Smooth muscle cell (in vitro differentiated cells): ENCODE results near the gene A4GNT. TPM values are rescaled to one million over a fixed set of nuclear protein-coding genes. Genes with fewer than 3 reads are reported as not detected.
"Not testable (repeated sequence)": the region's sequence is repeated elsewhere in the genome, so short reads cannot be mapped to it uniquely, and the experiment has no call there.

Experiments used
- DNase-seq: peaks from one replicate; lab custom pipeline; 2025; ENCODE audit not compliant: unreplicated experiment; lab: John Stamatoyannopoulos, UW
- H2AFZ ChIP-seq: fragments of 200-600 bp; sonication (generic); 2 replicates; pipeline ENCODE4 v1.6.0; 2016; ENCODE audit warnings: antibody characterized with exemption, low read depth, mild to moderate bottlenecking
- H3F3A ChIP-seq: fragments of 200-600 bp; sonication (generic); 2 replicates; pipeline ENCODE4 v1.6.0; 2017; ENCODE audit warnings: antibody characterized with exemption, low read depth
- H3K27ac ChIP-seq: fragments of 200-600 bp; sonication (generic); 2 replicates; pipeline ENCODE4 v1.5.1; 2016; ENCODE audit warnings: low read depth, mild to moderate bottlenecking
- H3K27me3 ChIP-seq: fragments of 200-600 bp; sonication (generic); 2 replicates; pipeline ENCODE4 v1.6.1; 2016; ENCODE audit warnings: low read depth, mild to moderate bottlenecking
- H3K36me3 ChIP-seq: fragments of 200-600 bp; sonication (generic); 2 replicates; pipeline ENCODE4 v1.5.1; 2016; ENCODE audit warnings: low read depth
- H3K4me1 ChIP-seq: fragments of 200-600 bp; sonication (generic); 2 replicates; pipeline ENCODE4 v1.5.1; 2016; ENCODE audit warnings: low read depth
- H3K4me2 ChIP-seq: fragments of 200-600 bp; sonication (generic); 2 replicates; pipeline ENCODE4 v1.6.0; 2016; ENCODE audit warnings: mild to moderate bottlenecking
- H3K4me3 ChIP-seq: fragments of 200-600 bp; sonication (generic); 2 replicates; pipeline ENCODE4 v1.5.1; 2016; ENCODE audit warnings: mild to moderate bottlenecking
- H3K79me2 ChIP-seq: fragments of 200-600 bp; sonication (generic); 2 replicates; pipeline ENCODE4 v1.6.0; 2016; ENCODE audit warnings: low read depth, mild to moderate bottlenecking
- H3K9ac ChIP-seq: fragments of 200-600 bp; sonication (generic); 2 replicates; pipeline ENCODE4 v1.6.0; 2016; ENCODE audit warnings: low read depth
- H3K9me3 ChIP-seq: fragments of 200-600 bp; sonication (generic); replicated peaks from 2 replicates; pipeline ENCODE4 v1.5.1; 2016; ENCODE audit warnings: low read depth
- H4K20me1 ChIP-seq: fragments of 200-600 bp; sonication (generic); 2 replicates; pipeline ENCODE4 v1.6.0; 2016; ENCODE audit warnings: low read depth
- CTCF ChIP-seq: fragments of 200-600 bp; sonication (generic); IDR thresholded peaks from 2 replicates; pipeline ENCODE4 v1.5.1; 2017; ENCODE audit warnings: borderline replicate concordance, mild to moderate bottlenecking, antibody characterized with exemption; ENCODE audit not compliant: insufficient read depth, poor library complexity, severe bottlenecking
- WGBS: methylation state at CpG from one replicate; pipeline ENCODE4 v1.1.7; 2016; ENCODE audit warnings: low lambda C conversion rate; 5-methylcytosine and 5-hydroxymethylcytosine counted together
- polyA plus RNA-seq: library from polyadenylated mRNA; unstranded; fragments of >200 nt; fragmentation: Nextera tagmentation; extraction: Ambion mirVana; gene quantifications from 2 replicates; pipeline ENCODE4 v1.2.1, GENCODE V29; 2016
- total RNA-seq: library from RNA; depleted of rRNA; stranded (reverse); fragments of >200 nt; gene quantifications from 2 replicates; pipeline ENCODE4 v1.2.3, GENCODE V29; 2014

Gene A4GNT
- total and polyA plus RNA-seq, 2 experiments from 2014 or later = not detected

DNA sequence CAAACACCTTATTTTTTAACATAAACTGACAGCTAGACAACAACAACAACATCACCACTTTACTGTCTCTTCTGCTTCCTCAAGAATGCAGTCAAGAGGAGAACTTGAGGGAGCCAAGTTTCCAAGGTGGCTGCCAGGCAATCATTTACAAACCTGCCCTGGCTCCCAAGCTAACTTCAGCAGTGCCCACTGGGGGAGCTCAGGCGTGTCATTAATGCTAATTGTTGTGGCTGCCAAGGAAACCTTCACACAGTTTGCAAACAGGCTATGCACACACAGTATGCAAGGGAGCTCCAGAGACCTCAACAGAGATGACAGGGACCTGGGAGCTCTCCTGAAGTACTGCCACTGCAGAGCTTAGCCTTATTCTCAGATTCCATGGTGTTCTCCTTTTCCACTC, 18.9 kb downstream of the A4GNT start:
- no peak for TF ChIP-seq CTCF
- Histone ChIP-seq H3F3A (peaks cover 5% of the 10 kb centered on the region), H3K9ac (no peak overlapping the region), H3K4me3 (no peak overlapping the region), H3K79me2 (peaks cover 63% of the 10 kb centered on the region), H2AFZ (no peak overlapping the region), H3K27me3 (no peaks in the 10 kb centered on the region), H3K36me3 (no peaks in the 10 kb centered on the region), H4K20me1 (peaks cover 57% of the 10 kb centered on the region), H3K4me2 (peak overlapping the region; percentile 88), H3K27ac (peak overlapping the region; percentile 92), H3K4me1 (peaks cover 19% of the 10 kb centered on the region), H3K9me3 (no peaks in the 10 kb centered on the region)
- DNase-seq = no peak
- 55% methylated on average over 1 of the region's 1 CpG for WGBS

GRCh38 chr3:138112362-138112761, 19.8 kb downstream of the A4GNT start:
- peaks cover 19% of the 10 kb centered on the region for H3K4me1 ChIP-seq
- H3K27ac ChIP-seq = peak overlapping the region; percentile 57
- peaks cover 5% of the 10 kb centered on the region for H3F3A ChIP-seq
- peak overlapping the region; percentile 33 for H3K4me2 ChIP-seq
- no peaks in the 10 kb centered on the region for H3K27me3 ChIP-seq
- peaks cover 69% of the 10 kb centered on the region for H3K79me2 ChIP-seq
- 51% methylated on average over 8 of the region's 8 CpGs for WGBS
- no peak overlapping the region for H3K9ac ChIP-seq
- TF ChIP-seq CTCF = no peak
- H3K4me3 ChIP-seq = no peak overlapping the region
- DNase-seq = no peak
- H4K20me1 ChIP-seq = peaks cover 66% of the 10 kb centered on the region
- no peaks in the 10 kb centered on the region for H3K9me3 ChIP-seq
- H2AFZ ChIP-seq = no peak overlapping the region
- H3K36me3 ChIP-seq = no peaks in the 10 kb centered on the region

DNA sequence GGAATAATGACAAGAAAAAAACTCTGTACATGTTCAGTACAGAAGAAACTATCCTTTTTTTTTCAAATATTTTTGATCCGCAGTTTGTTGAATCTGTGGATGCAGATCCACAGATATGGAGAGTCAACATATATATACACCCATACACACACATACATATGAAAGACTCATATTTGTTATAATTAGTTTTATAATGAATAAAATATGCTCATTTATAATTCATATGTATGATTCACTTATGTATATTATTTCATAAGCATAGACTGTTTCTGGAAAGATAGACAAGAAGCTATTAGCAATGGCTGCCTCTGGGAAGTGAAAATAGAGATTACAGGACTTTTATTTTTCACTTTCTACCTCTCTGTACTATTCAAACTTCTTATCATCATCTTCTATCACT, 26.6 kb downstream of the A4GNT start:
- no peak for TF ChIP-seq CTCF
- Histone ChIP-seq H3K4me1 (no peaks in the 10 kb centered on the region), H3K27ac (no peak overlapping the region), H3K9me3 (no peaks in the 10 kb centered on the region), H3F3A (no peaks in the 10 kb centered on the region), H3K4me3 (no peak overlapping the region), H3K36me3 (no peaks in the 10 kb centered on the region), H4K20me1 (peaks cover 77% of the 10 kb centered on the region), H3K27me3 (no peaks in the 10 kb centered on the region), H3K4me2 (no peak overlapping the region), H2AFZ (no peak overlapping the region), H3K79me2 (peaks cover 44% of the 10 kb centered on the region), H3K9ac (no peak overlapping the region)
- DNase-seq = no peak
- 100% methylated on average over 1 of the region's 1 CpG for WGBS

- no peak overlapping the region for H2AFZ ChIP-seq
- H3K36me3 ChIP-seq = no peaks in the 10 kb centered on the region
- no peaks in the 10 kb centered on the region for H3K4me1 ChIP-seq
- TF ChIP-seq CTCF = no peak
- no peak for DNase-seq
- H3F3A ChIP-seq = no peaks in the 10 kb centered on the region
- no peak overlapping the region for H3K9ac ChIP-seq
- peaks cover 24% of the 10 kb centered on the region for H3K79me2 ChIP-seq
- no peaks in the 10 kb centered on the region for H3K27me3 ChIP-seq
- no peaks in the 10 kb centered on the region for H3K9me3 ChIP-seq
- 98% methylated on average over 19 of the region's 19 CpGs for WGBS
- no peak overlapping the region for H3K4me3 ChIP-seq
- H3K4me2 ChIP-seq = no peak overlapping the region
- no peak overlapping the region for H3K27ac ChIP-seq
- H4K20me1 ChIP-seq = peaks cover 75% of the 10 kb centered on the region
These were observed 28.7 kb downstream of the A4GNT start for GRCh38 chr3:138103466-138103865.

DNA sequence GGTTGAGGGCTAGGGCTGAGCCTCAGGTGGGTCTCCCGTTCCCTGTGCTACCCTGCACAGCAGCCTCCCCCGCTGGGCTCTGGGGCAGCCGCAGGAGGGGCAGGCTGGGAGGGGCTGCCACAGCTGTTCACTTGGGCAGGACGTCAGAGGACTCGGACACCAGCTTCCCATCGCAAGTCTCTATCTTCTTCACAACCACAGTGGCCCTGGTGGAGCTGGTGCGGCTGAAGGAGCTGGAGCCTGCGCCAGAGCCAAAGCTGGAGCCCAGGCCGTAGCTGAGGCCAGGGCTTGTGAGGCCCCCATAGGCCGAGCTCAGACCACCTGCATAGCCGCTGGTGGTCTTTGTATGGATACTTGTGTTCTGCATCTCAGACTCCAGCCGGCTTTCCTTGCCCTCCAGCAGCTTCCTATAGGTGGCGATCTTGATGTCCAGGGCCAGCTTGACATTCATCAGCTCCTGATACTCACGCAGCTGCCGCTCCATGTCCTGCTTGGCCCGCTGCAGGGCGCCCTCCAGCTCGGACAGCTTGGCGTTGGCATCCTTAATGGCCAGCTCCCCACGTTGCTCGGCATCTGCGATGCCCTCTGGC, 30.7 kb downstream of the A4GNT start:
- peaks cover 11% of the 10 kb centered on the region for H3K79me2 ChIP-seq
- not testable (repeated sequence) for H3K4me2 ChIP-seq, H3K27ac ChIP-seq, H3F3A ChIP-seq, H3K36me3 ChIP-seq, H2AFZ ChIP-seq, H3K27me3 ChIP-seq, H3K9me3 ChIP-seq, DNase-seq, H3K4me1 ChIP-seq, H3K9ac ChIP-seq, H3K4me3 ChIP-seq
- WGBS = 87% methylated on average over 21 of the region's 22 CpGs
- peaks cover 61% of the 10 kb centered on the region for H4K20me1 ChIP-seq
